ENCODE results near the gene GRM7.

The GRM7 gene

DNA sequence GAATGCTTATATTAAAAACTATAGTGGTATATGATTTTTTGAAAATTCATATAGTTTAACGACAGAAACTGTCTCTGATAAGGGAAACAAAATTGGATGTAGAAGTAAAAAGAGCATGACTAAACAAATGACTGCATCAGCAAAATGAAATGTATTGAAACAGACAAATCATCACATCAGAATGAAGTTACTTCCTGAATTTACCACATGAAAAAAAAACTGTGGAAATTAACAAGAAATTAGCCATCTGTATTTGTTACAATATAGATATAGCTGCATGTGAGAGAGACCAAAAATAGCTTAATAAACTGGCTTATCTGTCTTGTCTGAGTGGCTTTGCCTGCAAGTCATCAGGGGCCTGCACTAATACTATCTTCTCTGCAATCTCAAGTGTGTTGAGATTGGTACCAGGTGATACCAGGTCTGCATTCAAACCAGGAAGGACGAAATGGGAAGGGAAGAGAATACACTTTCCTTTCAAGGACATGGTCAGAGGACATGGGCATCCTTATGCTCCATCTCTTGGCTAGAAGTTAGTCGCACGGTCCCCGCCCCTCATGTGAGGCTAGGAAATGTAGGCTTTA lies 388.7 kb downstream of the GRM7 start:
- H3K4me1 ChIP-seq: no peaks in the 10 kb centered on the region
- H3K4me3 ChIP-seq (ENCODE audit: low read depth, low read length): no peak overlapping the region
- TF ChIP-seq, protein P1, sequence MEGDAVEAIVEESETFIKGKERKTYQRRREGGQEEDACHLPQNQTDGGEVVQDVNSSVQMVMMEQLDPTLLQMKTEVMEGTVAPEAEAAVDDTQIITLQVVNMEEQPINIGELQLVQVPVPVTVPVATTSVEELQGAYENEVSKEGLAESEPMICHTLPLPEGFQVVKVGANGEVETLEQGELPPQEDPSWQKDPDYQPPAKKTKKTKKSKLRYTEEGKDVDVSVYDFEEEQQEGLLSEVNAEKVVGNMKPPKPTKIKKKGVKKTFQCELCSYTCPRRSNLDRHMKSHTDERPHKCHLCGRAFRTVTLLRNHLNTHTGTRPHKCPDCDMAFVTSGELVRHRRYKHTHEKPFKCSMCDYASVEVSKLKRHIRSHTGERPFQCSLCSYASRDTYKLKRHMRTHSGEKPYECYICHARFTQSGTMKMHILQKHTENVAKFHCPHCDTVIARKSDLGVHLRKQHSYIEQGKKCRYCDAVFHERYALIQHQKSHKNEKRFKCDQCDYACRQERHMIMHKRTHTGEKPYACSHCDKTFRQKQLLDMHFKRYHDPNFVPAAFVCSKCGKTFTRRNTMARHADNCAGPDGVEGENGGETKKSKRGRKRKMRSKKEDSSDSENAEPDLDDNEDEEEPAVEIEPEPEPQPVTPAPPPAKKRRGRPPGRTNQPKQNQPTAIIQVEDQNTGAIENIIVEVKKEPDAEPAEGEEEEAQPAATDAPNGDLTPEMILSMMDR (IDR thresholded peaks at IDR 0.05; ENCODE audit: low read depth, low read length): no peak
- H3K27me3 ChIP-seq: no peaks in the 10 kb centered on the region
- no peaks in the 10 kb centered on the region for H3K9me3 ChIP-seq
- DNase-seq: no peak
- no peaks in the 10 kb centered on the region for H3K36me3 ChIP-seq

DNA sequence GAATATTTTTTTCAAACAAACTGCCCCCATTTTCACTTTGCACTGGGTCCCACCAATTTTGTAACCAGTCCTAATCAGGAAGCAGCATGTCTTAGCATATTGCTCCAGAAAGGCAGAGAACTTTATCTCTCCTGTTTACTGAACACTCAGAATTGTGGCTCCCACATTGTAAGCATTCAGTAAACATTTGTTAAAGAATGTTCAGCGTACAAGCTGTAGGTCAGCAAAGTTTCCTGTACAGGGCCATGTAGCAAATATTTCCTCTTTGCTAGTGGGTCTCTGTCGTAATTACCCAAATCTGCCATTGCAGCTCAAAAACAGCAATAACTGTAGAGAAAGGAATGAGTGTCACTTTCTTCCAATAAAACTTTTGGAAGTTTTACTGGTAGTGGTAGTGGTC lies 393.3 kb downstream of the GRM7 start:
- H3K4me3 ChIP-seq (ENCODE audit: low read depth, low read length): no peak overlapping the region
- no peaks in the 10 kb centered on the region for H3K9me3 ChIP-seq

DNA sequence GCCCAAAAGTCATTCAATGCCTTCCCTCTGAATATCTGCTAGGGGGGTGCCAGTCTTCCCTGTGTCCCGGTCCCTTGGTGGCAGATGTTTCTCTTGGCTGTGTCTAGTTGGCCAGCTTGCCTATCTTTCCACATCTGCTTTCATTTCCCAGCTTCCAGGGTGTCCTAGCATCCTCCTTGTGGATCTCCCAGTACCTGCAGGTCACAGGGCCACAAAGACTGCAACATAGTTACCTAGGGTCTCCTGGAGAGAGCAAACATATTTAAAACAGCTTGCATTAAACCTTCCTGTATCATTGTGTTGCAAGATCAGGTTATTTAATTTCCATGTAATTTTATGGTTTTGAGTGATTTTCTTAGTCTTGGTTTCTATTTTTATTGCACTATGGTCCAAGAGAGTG lies 400.1 kb downstream of the GRM7 start:
- Histone ChIP-seq H3K4me1 (no peaks in the 10 kb centered on the region), H3K4me3 (ENCODE audit: low read depth, low read length) (no peak overlapping the region), H3K36me3 (no peaks in the 10 kb centered on the region), H3K9me3 (no peaks in the 10 kb centered on the region), H3K27me3 (no peaks in the 10 kb centered on the region)
- TF ChIP-seq, protein P1 (IDR thresholded peaks at IDR 0.05; ENCODE audit: low read depth, low read length): no peak
- DNase-seq: no peak

More for the DNA sequence above, 393.3 kb downstream of the GRM7 start:
- DNase-seq: no peak
- TF ChIP-seq, protein P1 (IDR thresholded peaks at IDR 0.05; ENCODE audit: low read depth, low read length): no peak
- Histone ChIP-seq H3K27me3 (no peaks in the 10 kb centered on the region), H3K36me3 (no peaks in the 10 kb centered on the region), H3K4me1 (no peaks in the 10 kb centered on the region)

DNA sequence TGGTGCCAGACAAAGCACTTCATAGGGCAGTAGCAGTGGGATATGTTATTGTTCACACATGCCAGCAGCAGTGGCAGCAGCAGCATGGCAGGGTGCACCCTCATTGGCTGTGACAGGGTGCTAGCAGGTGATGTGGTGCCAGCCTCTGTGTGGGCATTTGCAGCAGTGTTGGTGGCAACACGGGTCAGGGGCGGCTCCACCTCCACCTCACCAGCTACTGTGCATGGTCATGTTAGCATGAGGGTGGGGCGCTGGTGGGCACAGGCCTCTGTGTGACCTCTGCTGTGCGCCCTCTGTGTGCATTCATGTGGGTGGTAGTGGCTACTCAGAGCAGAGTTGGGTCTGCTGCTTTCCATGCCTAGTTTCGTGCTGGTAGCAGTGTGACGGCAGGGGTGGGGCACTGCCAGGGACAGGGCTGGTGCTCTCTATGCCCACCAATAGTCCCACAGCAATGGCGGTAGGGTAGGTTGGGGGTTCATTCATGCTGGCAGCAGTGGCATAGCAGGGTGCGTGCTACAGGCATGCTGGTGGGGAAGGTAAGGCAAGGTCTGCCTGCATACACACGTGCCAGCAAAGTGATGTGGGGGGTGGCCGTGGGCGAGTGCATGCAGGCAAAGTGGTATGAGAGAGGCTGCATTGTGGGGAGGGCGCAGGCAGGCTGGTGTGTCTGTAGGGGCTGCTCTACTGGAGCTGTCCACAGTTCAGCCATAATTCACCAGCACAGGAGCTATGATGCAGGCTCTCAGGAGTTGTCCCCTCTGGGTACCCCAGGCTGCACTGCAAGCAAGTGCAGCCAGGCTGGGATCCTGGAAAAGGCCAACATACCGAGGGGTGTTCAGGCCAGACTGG lies 402.7 kb downstream of the GRM7 start:
- H3K4me1 ChIP-seq: no peaks in the 10 kb centered on the region
- H3K27me3 ChIP-seq: no peaks in the 10 kb centered on the region
- no peak overlapping the region for H3K4me3 ChIP-seq (ENCODE audit: low read depth, low read length)
- TF ChIP-seq, protein P1 (IDR thresholded peaks at IDR 0.05; ENCODE audit: low read depth, low read length): no peak
- no peaks in the 10 kb centered on the region for H3K9me3 ChIP-seq
- no peaks in the 10 kb centered on the region for H3K36me3 ChIP-seq
- no peak for DNase-seq

DNA sequence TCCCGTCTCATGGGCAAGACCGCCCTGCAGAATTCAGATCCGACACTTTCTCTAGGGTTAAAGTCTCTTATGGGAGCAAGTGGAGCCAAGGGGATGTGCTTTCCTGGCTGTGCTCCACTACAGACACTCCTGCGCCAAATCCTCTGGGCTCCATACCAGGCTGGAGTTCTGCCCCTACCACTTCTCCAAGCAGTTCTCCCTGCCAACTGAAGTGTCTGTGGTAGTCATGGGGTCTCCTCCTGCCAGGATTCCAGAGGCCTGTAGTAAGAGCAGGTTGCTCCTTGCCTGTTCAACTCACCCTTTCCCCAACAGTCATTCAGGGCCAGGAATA lies 403.2 kb downstream of the GRM7 start:
- no peak overlapping the region for H3K4me3 ChIP-seq (ENCODE audit: low read depth, low read length)

More for the DNA sequence above, 403.2 kb downstream of the GRM7 start:
- no peaks in the 10 kb centered on the region for H3K36me3 ChIP-seq
- no peaks in the 10 kb centered on the region for H3K4me1 ChIP-seq
- TF ChIP-seq, protein P1 (IDR thresholded peaks at IDR 0.05; ENCODE audit: low read depth, low read length): no peak
- DNase-seq: no peak
- no peaks in the 10 kb centered on the region for H3K27me3 ChIP-seq
- no peaks in the 10 kb centered on the region for H3K9me3 ChIP-seq
